Left lung (tissue), 10 donors: ENCODE results near the gene ZNF423. TPM values are rescaled to one million over a fixed set of nuclear protein-coding genes. Genes with fewer than 3 reads are reported as not detected.
A peak's percentile ranks its signal among the peaks of the same experiment; 100 is the strongest.

ENCODE experiments used
- ATAC-seq: fragments of 200-7000 bp; cut with Tn5 transposase; one replicate; pipeline ENCODE4 v1.9.1; 2020; ENCODE audit warnings: moderate library complexity
- DNase-seq, 4 donors: peaks; one replicate each; pipeline ENCODE4 v3.0.0-alpha.2; 2013 to 2020
- H3K27ac ChIP-seq, 2 donors: fragments of 200-600 bp; sonication (generic) in 1 of 2; one replicate each; pipeline versions ENCODE4 v1.5.0 to v1.8.0; 2020 to 2021
- H3K27me3 ChIP-seq, 2 donors: fragments of 200-600 bp; sonication (generic) in 1 of 2; one replicate each; pipeline versions ENCODE4 v1.5.0 to v1.8.0; 2020 to 2021
- H3K36me3 ChIP-seq, 2 donors: fragments of 200-600 bp; sonication (generic) in 1 of 2; one replicate each; pipeline versions ENCODE4 v1.5.0 to v1.8.0; 2020 to 2021
- H3K4me1 ChIP-seq, 2 donors: fragments of 200-600 bp; one replicate each; pipeline ENCODE4 v1.8.0; 2021
- H3K4me3 ChIP-seq, 2 donors: fragments of 200-600 bp; sonication (generic) in 1 of 2; one replicate each; pipeline versions ENCODE4 v1.5.0 to v1.8.0; 2020 to 2021; ENCODE audit warnings: mild to moderate bottlenecking in 1 of 2
- H3K9me3 ChIP-seq, 2 donors: fragments of 200-600 bp; sonication (generic) in 1 of 2; one replicate each; pipeline versions ENCODE4 v1.5.0 to v1.8.0; 2020 to 2021
- intact Hi-C, 2 donors: fragments of 100-400 bp; cut with DNase I; formaldehyde crosslinking; loops; one replicate each; pipeline versions ENCODE4 v1.11.2 to v1.14.2; 2022
- polyA plus RNA-seq, 6 donors: library from polyadenylated mRNA; unstranded; fragments of 120-200 nt; gene quantifications; one replicate each; pipeline ENCODE4 v1.2.1, GENCODE V29; 2013; ENCODE audit not compliant: insufficient read length in 6 of 6
- total RNA-seq, 2 donors: library from RNA; stranded (reverse); fragmentation: NEBNext Ultra II Directional; extraction: Animal tissue kit (Norgen Biotek cat#: 25700); gene quantifications; one replicate each; pipeline ENCODE4 v1.2.1, GENCODE V29; 2021
- TF ChIP-seq, protein P1 (sequence below), 2 donors: fragments of 200-600 bp; sonication (generic) in 1 of 2; IDR thresholded peaks; one replicate each; pipeline versions ENCODE4 v1.5.0 to v1.8.0; 2021; ENCODE audit warnings: antibody characterized with exemption in 2 of 2
- donor health status: DM: no; HTN: yes; CAD: no.
- donor health status: DM: no; HTN: no; CAD: no.

ZNF423 gene
- total and polyA plus RNA-seq, 8 donors: 7.8 to 30.5 (median 26.6) TPM

DNA sequence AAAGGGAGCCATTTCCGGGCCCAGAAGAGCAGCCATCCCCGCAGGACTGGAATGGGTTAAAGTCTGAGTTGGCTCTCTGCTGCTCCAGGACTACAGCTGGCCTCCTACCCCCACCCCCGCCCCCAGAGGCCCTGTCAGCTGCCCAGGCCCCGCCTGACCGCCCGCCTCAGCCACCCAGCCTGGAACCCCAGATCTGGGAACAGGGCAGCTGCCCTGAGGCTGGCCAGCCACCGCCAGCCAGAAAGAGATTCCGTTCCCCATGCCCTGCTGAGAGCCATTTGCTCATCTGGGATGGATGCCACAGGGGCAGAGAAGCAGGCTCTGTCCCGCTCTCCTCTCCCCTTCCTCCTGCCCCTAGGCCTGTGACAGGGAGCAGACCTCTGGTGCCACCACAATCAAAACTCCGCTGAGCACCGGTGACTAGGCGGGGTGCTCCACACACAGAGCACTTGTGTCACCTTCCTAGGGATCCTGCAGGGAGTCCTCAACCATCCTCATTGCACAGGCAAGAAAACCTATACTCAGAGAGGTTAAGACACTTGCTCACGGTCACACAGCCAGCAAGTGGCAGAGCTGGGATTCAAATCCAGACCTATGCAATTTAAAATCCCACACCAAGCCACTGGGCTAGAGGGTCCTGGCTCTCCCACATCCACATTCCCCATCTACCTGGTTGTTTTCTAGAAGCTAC lies 44.1 kb downstream of the ZNF423 start:
- no peak for DNase-seq
- H3K27me3 ChIP-seq: no peaks in the 10 kb centered on the region
- no peaks in the 10 kb centered on the region for H3K36me3 ChIP-seq
- TF ChIP-seq, protein P1, sequence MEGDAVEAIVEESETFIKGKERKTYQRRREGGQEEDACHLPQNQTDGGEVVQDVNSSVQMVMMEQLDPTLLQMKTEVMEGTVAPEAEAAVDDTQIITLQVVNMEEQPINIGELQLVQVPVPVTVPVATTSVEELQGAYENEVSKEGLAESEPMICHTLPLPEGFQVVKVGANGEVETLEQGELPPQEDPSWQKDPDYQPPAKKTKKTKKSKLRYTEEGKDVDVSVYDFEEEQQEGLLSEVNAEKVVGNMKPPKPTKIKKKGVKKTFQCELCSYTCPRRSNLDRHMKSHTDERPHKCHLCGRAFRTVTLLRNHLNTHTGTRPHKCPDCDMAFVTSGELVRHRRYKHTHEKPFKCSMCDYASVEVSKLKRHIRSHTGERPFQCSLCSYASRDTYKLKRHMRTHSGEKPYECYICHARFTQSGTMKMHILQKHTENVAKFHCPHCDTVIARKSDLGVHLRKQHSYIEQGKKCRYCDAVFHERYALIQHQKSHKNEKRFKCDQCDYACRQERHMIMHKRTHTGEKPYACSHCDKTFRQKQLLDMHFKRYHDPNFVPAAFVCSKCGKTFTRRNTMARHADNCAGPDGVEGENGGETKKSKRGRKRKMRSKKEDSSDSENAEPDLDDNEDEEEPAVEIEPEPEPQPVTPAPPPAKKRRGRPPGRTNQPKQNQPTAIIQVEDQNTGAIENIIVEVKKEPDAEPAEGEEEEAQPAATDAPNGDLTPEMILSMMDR (IDR thresholded peaks at IDR 0.05): no peak
- no peak overlapping the region for H3K27ac ChIP-seq
- no peak overlapping the region for H3K4me3 ChIP-seq
- H3K9me3 ChIP-seq: no peaks in the 10 kb centered on the region
- ATAC-seq: no peak
- no peaks in the 10 kb centered on the region for H3K4me1 ChIP-seq
- intact Hi-C loops: no loop called here

DNA sequence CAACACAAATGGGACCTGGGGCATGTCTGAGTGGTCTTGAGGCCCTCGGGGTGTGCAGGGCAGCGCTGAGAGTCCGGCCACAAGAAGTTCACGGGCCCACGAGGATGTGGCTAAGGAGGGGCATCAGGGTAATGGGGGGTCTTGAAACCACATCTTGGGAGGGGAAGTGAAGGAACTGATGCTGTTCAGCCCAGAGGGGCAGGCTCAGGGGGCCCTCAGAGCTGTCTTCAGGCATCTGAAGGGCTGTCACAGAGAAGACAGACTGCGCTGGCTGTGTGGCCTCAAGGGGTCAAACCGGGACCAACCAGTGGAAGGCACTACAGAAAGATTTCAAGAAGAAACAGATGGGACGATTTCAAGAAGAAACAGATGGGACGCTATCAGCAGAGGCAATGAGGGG lies 45.1 kb downstream of the ZNF423 start:
- no peak overlapping the region for H3K27ac ChIP-seq
- H3K27me3 ChIP-seq: no peaks in the 10 kb centered on the region
- intact Hi-C loops: no loop called here
- H3K9me3 ChIP-seq: no peaks in the 10 kb centered on the region
- H3K4me1 ChIP-seq: no peaks in the 10 kb centered on the region
- TF ChIP-seq, protein P1 (IDR thresholded peaks at IDR 0.05): no peak
- ATAC-seq (no peak), DNase-seq (no peak)
- H3K36me3 ChIP-seq: no peaks in the 10 kb centered on the region
- no peak overlapping the region for H3K4me3 ChIP-seq

DNA sequence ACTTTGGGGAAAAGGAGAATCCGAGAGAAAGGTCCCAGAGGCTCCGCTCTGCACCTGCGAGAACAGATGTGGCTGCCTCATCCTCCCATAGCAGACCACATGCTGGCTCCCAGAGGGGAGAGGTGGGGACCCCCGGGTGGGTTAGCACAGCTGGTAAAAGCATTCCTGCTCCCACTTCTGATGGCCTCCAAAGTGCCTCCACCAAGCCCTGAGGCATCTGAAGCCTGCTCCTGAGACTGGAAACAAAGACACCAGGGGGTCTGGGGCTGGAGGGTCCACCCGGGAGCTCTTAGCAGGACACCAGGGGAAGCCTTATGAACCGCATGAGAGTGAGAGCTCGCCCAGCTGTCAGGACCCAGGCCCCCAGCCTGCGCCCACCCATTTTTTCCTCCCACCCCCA lies 46.4 kb downstream of the ZNF423 start:
- no peaks in the 10 kb centered on the region for H3K4me1 ChIP-seq
- TF ChIP-seq, protein P1 (IDR thresholded peaks at IDR 0.05): no peak
- no peaks in the 10 kb centered on the region for H3K9me3 ChIP-seq
- DNase-seq: no peak
- intact Hi-C loops: no loop called here
- H3K27ac ChIP-seq: no peak overlapping the region
- no peaks in the 10 kb centered on the region for H3K36me3 ChIP-seq
- H3K27me3 ChIP-seq: no peaks in the 10 kb centered on the region
- ATAC-seq: no peak
- no peak overlapping the region for H3K4me3 ChIP-seq

DNA sequence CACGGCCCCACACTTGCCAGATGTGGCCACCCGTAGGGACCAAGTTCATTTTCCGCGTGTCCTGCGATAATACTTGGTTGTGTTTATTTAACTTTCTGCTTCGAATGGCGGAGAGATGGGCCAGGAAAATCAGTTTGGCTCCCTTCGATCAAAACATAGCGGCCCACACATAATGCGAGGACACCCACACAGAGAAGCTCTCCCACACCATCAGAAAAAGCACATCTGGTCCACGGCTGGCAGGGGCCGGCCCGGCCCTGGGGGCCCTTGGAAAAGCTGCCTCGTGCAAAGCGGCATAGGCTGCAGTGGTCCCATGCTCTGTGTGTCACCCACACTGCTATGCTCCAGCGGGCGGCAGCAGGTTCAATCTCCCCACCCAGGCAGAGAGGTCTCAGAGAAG lies 46.9 kb downstream of the ZNF423 start:
- intact Hi-C loops: no loop called here
- Histone ChIP-seq H3K36me3 (no peaks in the 10 kb centered on the region), H3K27ac (no peak overlapping the region), H3K4me3 (no peak overlapping the region), H3K9me3 (no peaks in the 10 kb centered on the region), H3K27me3 (no peaks in the 10 kb centered on the region), H3K4me1 (no peaks in the 10 kb centered on the region)
- DNase-seq (peak in 2 of 4 donors; percentile 51 to 56), ATAC-seq (no peak)
- TF ChIP-seq, protein P1 (IDR thresholded peaks at IDR 0.05): no peak

DNA sequence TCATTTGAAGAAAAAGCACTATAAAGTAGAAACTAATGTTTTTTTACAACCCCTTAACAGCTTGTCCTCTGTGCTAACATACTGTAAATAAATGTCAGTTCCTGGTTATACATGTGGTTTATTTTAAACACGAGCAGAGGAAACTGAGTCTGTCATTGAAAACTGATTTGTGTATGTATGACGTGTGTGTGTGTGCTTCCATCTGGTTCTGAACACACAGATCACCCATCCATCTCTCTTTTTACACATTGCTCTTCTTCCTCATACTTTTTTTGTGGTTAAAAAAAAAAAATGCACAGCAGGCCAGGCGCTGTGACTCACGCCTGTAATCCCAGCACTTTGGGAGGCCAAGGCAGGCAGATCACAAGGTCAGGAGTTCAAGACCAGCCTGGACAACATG lies 49.5 kb downstream of the ZNF423 start:
- H3K4me3 ChIP-seq: no peak overlapping the region
- TF ChIP-seq, protein P1 (IDR thresholded peaks at IDR 0.05): no peak
- no peaks in the 10 kb centered on the region for H3K27me3 ChIP-seq
- peak in 2 of 4 donors; percentile 68 to 83 for DNase-seq
- H3K36me3 ChIP-seq: no peaks in the 10 kb centered on the region
- ATAC-seq: peak; percentile 30
- H3K27ac ChIP-seq: no peak overlapping the region
- intact Hi-C loops: no loop called here
- H3K4me1 ChIP-seq: no peaks in the 10 kb centered on the region
- H3K9me3 ChIP-seq: no peaks in the 10 kb centered on the region
